Ishikawa (cell line): ENCODE results near the gene IFT43.

Experiments used
- CEBPB ChIP-seq: IDR thresholded peaks from 2 replicates; pipeline ENCODE4 v1.6.1; 2012
- CREB1 ChIP-seq: IDR thresholded peaks from 2 replicates; pipeline ENCODE4 v1.6.1; 2012; ENCODE audit warnings: low read depth
- EGR1 ChIP-seq: IDR thresholded peaks from 2 replicates; pipeline ENCODE4 v1.6.1; 2012
- EP300 ChIP-seq: IDR thresholded peaks from 2 replicates; pipeline ENCODE4 v1.6.1; 2012; ENCODE audit warnings: borderline replicate concordance
- FOXM1 ChIP-seq: IDR thresholded peaks from 2 replicates; pipeline ENCODE4 v1.6.1; 2012; ENCODE audit warnings: low read depth, borderline replicate concordance
- NFIC ChIP-seq: IDR thresholded peaks from 2 replicates; pipeline ENCODE4 v1.6.1; 2012
- RAD21 ChIP-seq: IDR thresholded peaks from 2 replicates; pipeline ENCODE4 v1.6.1; 2012; ENCODE audit warnings: low read depth
- TAF1 ChIP-seq: IDR thresholded peaks from 2 replicates; pipeline ENCODE4 v1.6.1; 2012; ENCODE audit warnings: low read depth, mild to moderate bottlenecking
- TCF12 ChIP-seq: IDR thresholded peaks from 2 replicates; pipeline ENCODE4 v1.6.1; 2012; ENCODE audit warnings: low read depth
- TEAD4 ChIP-seq: IDR thresholded peaks from 2 replicates; pipeline ENCODE4 v1.6.1; 2012
- YY1 ChIP-seq: IDR thresholded peaks from 2 replicates; pipeline ENCODE4 v1.6.1; 2012; ENCODE audit warnings: low read depth
- ZBTB7A ChIP-seq: IDR thresholded peaks from 2 replicates; pipeline ENCODE4 v1.6.1; 2012; ENCODE audit warnings: low read depth
- TF ChIP-seq, protein P1 (sequence below): IDR thresholded peaks from 2 replicates; pipeline ENCODE4 v1.6.1; 2012
- TF ChIP-seq, protein P2 (sequence below): IDR thresholded peaks from 2 replicates; pipeline ENCODE4 v1.6.1; 2012
- TF ChIP-seq, protein P3 (sequence below): IDR thresholded peaks from 2 replicates; pipeline ENCODE4 v1.6.1; 2012; ENCODE audit warnings: low read depth, mild to moderate bottlenecking

Gene IFT43

DNA sequence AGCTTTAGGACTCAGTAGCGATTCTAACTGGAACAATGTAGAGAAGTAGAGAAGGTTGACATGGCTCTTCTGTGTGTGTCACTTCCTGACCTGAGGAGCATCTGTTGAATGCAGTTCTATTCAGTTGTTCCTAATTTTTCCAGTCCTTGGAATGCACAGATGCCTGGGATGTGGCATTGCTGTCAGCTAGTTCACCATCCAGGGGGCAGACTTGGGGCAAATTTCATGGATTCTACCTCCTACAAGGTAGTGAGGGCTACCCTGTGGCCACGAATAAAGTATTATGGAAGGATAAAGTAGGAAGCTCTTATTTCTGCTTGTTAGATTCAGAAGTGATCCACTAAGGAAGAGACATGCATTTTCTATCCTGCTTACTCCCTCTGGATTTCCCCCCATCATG is 91.8 kb downstream of the IFT43 start:
- TF ChIP-seq CREB1, result no peak
- no peak for TF ChIP-seq TCF12
- 0 out of 2 replicates have a peak, but pooled peaks have one; percentile 5 for TF ChIP-seq RAD21
- TF ChIP-seq YY1, result no peak
- TF ChIP-seq, protein P1, sequence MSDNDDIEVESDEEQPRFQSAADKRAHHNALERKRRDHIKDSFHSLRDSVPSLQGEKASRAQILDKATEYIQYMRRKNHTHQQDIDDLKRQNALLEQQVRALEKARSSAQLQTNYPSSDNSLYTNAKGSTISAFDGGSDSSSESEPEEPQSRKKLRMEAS, result no peak
- TF ChIP-seq TEAD4, result no peak

DNA sequence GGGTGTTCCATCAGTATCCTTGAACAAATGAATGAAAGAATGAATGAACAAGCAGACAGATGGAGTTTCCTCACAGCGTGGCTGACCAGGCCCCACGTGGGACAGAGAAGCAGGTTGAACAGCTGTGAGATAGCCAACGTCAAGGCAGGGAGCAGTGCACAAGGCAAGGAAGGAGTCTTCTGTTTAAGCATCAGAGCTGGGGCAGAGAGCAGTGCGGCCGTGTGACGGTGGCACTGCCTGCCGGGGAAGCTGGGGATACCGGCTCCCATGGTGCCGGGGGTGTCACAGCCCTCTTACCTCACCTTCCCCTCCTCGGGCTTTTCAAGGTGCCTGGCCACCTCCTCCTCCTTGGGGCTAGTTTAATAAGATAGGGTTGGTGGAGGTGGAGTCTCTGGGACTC is 92.9 kb downstream of the IFT43 start:
- no peak for TF ChIP-seq EGR1
- no peak for TF ChIP-seq NFIC
- no peak for TF ChIP-seq TCF12
- no peak for TF ChIP-seq ZBTB7A
- TF ChIP-seq, protein P2, sequence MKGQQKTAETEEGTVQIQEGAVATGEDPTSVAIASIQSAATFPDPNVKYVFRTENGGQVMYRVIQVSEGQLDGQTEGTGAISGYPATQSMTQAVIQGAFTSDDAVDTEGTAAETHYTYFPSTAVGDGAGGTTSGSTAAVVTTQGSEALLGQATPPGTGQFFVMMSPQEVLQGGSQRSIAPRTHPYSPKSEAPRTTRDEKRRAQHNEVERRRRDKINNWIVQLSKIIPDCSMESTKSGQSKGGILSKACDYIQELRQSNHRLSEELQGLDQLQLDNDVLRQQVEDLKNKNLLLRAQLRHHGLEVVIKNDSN, result no peak
- no peak for TF ChIP-seq TAF1
- no peak for TF ChIP-seq RAD21
- TF ChIP-seq EP300, result no peak
- no peak for TF ChIP-seq YY1
- no peak for TF ChIP-seq FOXM1
- TF ChIP-seq, protein P3, sequence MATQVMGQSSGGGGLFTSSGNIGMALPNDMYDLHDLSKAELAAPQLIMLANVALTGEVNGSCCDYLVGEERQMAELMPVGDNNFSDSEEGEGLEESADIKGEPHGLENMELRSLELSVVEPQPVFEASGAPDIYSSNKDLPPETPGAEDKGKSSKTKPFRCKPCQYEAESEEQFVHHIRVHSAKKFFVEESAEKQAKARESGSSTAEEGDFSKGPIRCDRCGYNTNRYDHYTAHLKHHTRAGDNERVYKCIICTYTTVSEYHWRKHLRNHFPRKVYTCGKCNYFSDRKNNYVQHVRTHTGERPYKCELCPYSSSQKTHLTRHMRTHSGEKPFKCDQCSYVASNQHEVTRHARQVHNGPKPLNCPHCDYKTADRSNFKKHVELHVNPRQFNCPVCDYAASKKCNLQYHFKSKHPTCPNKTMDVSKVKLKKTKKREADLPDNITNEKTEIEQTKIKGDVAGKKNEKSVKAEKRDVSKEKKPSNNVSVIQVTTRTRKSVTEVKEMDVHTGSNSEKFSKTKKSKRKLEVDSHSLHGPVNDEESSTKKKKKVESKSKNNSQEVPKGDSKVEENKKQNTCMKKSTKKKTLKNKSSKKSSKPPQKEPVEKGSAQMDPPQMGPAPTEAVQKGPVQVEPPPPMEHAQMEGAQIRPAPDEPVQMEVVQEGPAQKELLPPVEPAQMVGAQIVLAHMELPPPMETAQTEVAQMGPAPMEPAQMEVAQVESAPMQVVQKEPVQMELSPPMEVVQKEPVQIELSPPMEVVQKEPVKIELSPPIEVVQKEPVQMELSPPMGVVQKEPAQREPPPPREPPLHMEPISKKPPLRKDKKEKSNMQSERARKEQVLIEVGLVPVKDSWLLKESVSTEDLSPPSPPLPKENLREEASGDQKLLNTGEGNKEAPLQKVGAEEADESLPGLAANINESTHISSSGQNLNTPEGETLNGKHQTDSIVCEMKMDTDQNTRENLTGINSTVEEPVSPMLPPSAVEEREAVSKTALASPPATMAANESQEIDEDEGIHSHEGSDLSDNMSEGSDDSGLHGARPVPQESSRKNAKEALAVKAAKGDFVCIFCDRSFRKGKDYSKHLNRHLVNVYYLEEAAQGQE, result no peak
- TF ChIP-seq, protein P1, result no peak
- TF ChIP-seq TEAD4, result no peak
- no peak for TF ChIP-seq CEBPB
- no peak for TF ChIP-seq CREB1

DNA sequence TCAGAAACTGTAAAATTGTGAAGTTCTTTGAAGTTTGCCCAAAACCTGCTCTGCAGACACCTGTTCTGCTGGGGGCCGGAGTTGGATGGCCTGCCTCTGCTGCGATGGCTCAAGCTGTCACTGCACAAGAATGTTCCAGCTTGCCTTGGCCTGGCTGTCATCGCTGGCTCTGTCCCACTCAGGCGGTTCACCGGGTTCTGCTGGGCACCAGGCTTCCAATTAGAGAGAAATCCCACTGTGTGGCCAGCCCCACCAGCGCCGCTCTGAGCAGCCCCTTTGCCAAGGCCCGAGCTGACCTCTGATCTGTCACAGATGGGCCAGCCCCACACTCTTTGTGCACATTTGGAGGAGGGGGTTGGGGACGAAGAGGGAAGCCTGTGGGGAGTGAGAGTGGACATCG is 94.5 kb downstream of the IFT43 start:
- TF ChIP-seq ZBTB7A (no peak), CREB1 (no peak), TAF1 (no peak), FOXM1 (no peak)

DNA sequence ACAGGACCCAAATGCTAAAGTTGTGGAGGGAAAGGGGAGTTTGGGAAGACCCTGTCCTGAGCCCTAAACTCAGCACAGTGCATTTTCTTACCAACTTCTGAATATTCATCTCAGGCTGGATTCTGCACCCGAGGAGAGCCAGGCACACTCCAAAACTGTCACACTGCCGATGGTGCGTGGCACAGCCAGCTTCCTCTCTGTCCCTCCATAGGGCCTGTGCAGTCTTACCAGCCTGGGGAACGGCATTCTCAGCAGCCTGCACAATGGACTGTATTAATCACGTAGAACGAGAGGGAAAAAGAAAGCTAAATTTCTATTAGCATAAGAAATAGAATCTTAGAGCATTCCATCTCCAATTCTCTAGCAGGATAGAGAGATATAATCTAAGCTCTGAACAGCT is 94.9 kb downstream of the IFT43 start:
- TF ChIP-seq TEAD4 (no peak), TCF12 (no peak), ZBTB7A (no peak), TAF1 (no peak), CREB1 (no peak), EP300 (no peak), NFIC (no peak), RAD21 (no peak), YY1 (no peak)
- TF ChIP-seq, protein P2, result no peak
- TF ChIP-seq, protein P3, result no peak

DNA sequence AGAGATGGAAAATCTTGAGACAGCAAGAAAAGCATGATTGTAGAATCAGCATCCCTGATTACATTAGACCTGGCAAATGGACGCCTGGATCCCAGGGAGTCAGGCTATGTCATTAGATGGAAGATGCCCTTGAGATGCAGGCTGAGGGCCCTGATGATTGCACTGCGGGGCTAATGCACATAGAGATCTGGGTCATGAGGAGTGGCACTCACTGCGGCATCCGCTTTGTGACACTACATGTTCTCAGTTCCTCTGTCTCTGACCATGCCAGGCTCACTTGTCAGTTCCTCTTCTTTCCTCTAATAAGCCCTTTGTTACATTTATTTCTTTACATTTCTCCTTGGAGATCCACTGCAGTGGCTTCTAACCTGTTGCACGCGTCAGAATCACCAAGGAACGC is 96.1 kb downstream of the IFT43 start:
- TF ChIP-seq CEBPB (no peak), EP300 (no peak), ZBTB7A (no peak), FOXM1 (no peak), YY1 (no peak), CREB1 (no peak), TAF1 (no peak), TCF12 (no peak), RAD21 (no peak), EGR1 (no peak)
- TF ChIP-seq, protein P2, result no peak
- TF ChIP-seq, protein P1, result no peak
